Measurements from ENCODE around the gene CD207. TPM values are rescaled to one million over a fixed set of nuclear protein-coding genes. Genes with fewer than 3 reads are reported as not detected.

CD207 gene
- not detected in 5 replicates for total RNA-seq (2022; extraction: Qiagen RNA extraction; ENCODE audit: low read depth)

GRCh38 chr2:70835643-70836042 lies at the start of gene CD207:
CD207 (minus strand) TSS chr2:70835816; CDS start chr2:70835776, 40 bp downstream.

GRCh38 chr2:70820499-70820898 lies 15.1 kb downstream of the CD207 start, which contains the start of gene CLEC4F:
CLEC4F (minus strand) TSS chr2:70820599; CDS start chr2:70820523, 76 bp downstream.

GRCh38 chr2:70790136-70790828 lies 45.3 kb downstream of the CD207 start, which contains the start of gene FIGLA:
FIGLA (minus strand) TSS chr2:70790643; CDS start chr2:70790638, 5 bp downstream.

Other genes with a start within 250 kb of the CD207 start
- 21.3 to 31.7 TPM (median 25.0 TPM) in 5 replicates for gene ADD2, start 67.6 kb downstream of the CD207 start, total RNA-seq (2022; extraction: Qiagen RNA extraction; ENCODE audit: low read depth)
- not detected in 5 replicates for gene FIGLA, start 45.2 kb downstream of the CD207 start, total RNA-seq (2022; extraction: Qiagen RNA extraction; ENCODE audit: low read depth)
- gene CLEC4F, start 15.2 kb downstream of the CD207 start, total RNA-seq (2022; extraction: Qiagen RNA extraction; ENCODE audit: low read depth), result not detected in 5 replicates
- gene VAX2, start 64.8 kb upstream of the CD207 start, total RNA-seq (2022; extraction: Qiagen RNA extraction; ENCODE audit: low read depth), result 2.9 to 6.1 TPM (median 4.4 TPM) in 5 replicates
- 1.2 to 2.5 TPM (median 2.0 TPM) in 5 replicates for gene ATP6V1B1, start 100.1 kb upstream of the CD207 start, total RNA-seq (2022; extraction: Qiagen RNA extraction; ENCODE audit: low read depth)
- gene ANKRD53, start 142.8 kb upstream of the CD207 start, total RNA-seq (2022; extraction: Qiagen RNA extraction; ENCODE audit: low read depth), result not detected in 5 replicates
- gene TEX261, start 159.1 kb upstream of the CD207 start, total RNA-seq (2022; extraction: Qiagen RNA extraction; ENCODE audit: low read depth), result 70.6 to 88.3 TPM (median 83.2 TPM) in 5 replicates
- gene NAGK, start 232.8 kb upstream of the CD207 start, total RNA-seq (2022; extraction: Qiagen RNA extraction; ENCODE audit: low read depth), result 60.7 to 89.7 TPM (median 79.7 TPM) in 5 replicates

Measured in A549 treated with ZK216348 at 1 μM for 4 hours (cell line).